PC-3 (cell line): ENCODE data around the gene CCNL2. TPM values are rescaled to one million over a fixed set of nuclear protein-coding genes. Genes with fewer than 3 reads are reported as not detected.

Source experiments
- ATAC-seq: fragments of 200-7000 bp; cut with Tn5 transposase; 2 replicates; pipeline ENCODE4 v1.9.1; 2020; ENCODE audit warnings: mild to moderate bottlenecking, moderate library complexity
- BruUV-seq: library from RNA; stranded (reverse); fragments of 400-500 nt; replicated peaks from 2 replicates; lab custom pipeline; 2021; lab: Mats Ljungman, UMichigan
- CTCF ChIA-PET: fragments of 300-600 bp; sonication (Branson Sonifier 250); formaldehyde crosslinking; loops from one replicate; lab custom pipeline; 2022; ENCODE audit warnings: antibody characterized with exemption; lab: Charles Lee
- POLR2A ChIA-PET: fragments of 300-600 bp; sonication (Branson Sonifier 250); formaldehyde crosslinking; loops from one replicate; lab custom pipeline; 2022; ENCODE audit warnings: antibody characterized with exemption; ENCODE audit not compliant: unreplicated experiment; lab: Charles Lee
- DNase-seq: peaks from one replicate; pipeline ENCODE4 v3.0.0-alpha.2; 2015
- H2AFZ ChIP-seq: fragments of 300-600 bp; sonication (generic); 2 replicates; pipeline ENCODE4 v1.6.0; 2016; ENCODE audit warnings: antibody characterized with exemption, low read length
- H3F3A ChIP-seq: fragments of 300-600 bp; sonication (generic); one replicate; pipeline ENCODE4 v1.6.0; 2017; ENCODE audit warnings: antibody characterized with exemption, low read length, control low read depth, mild to moderate bottlenecking; ENCODE audit not compliant: unreplicated experiment
- H3K27ac ChIP-seq: fragments of 300-600 bp; sonication (generic); 2 replicates; pipeline ENCODE4 v1.5.1; 2016; ENCODE audit warnings: mild to moderate bottlenecking, low read length
- H3K27me3 ChIP-seq: fragments of 300-600 bp; sonication (generic); 2 replicates; pipeline ENCODE4 v1.6.1; 2016; ENCODE audit warnings: low read length, mixed read lengths
- H3K36me3 ChIP-seq: fragments of 300-600 bp; sonication (generic); 2 replicates; pipeline ENCODE4 v1.6.1; 2016; ENCODE audit warnings: low read depth, mixed run types, low read length, mixed read lengths
- H3K4me1 ChIP-seq: fragments of 300-600 bp; sonication (generic); 2 replicates; pipeline ENCODE4 v1.5.1; 2016; ENCODE audit warnings: low read length; ENCODE audit not compliant: insufficient read depth
- H3K4me2 ChIP-seq: fragments of 300-600 bp; sonication (generic); 2 replicates; pipeline ENCODE4 v1.6.0; 2016; ENCODE audit warnings: low read length
- H3K4me3 ChIP-seq: fragments of 300-600 bp; sonication (generic); 2 replicates; pipeline ENCODE4 v1.5.1; 2016; ENCODE audit warnings: mild to moderate bottlenecking, low read length, mixed read lengths
- H3K79me2 ChIP-seq: fragments of 300-600 bp; sonication (generic); 2 replicates; pipeline ENCODE4 v1.6.1; 2017; ENCODE audit warnings: low read length, mixed read lengths
- H3K9ac ChIP-seq: fragments of 300-600 bp; sonication (generic); 2 replicates; pipeline ENCODE4 v1.6.0; 2016; ENCODE audit warnings: mild to moderate bottlenecking, low read length
- H3K9me2 ChIP-seq: fragments of 300-600 bp; sonication (generic); replicated peaks from 2 replicates; pipeline ENCODE4 v1.6.1; 2016; ENCODE audit warnings: mixed run types, low read length, mixed read lengths
- H3K9me3 ChIP-seq: fragments of 300-600 bp; sonication (generic); 2 replicates; pipeline ENCODE4 v1.6.1; 2016; ENCODE audit warnings: low read length, mixed read lengths
- H4K20me1 ChIP-seq: fragments of 300-600 bp; sonication (generic); 2 replicates; pipeline ENCODE4 v1.6.1; 2016; ENCODE audit warnings: low read length, mixed read lengths
- EZH2 ChIP-seq: fragments of 300-600 bp; sonication (generic); IDR thresholded peaks from one replicate; pipeline ENCODE4 v1.6.1; 2017; ENCODE audit warnings: antibody characterized with exemption, mild to moderate bottlenecking, low read length; ENCODE audit not compliant: unreplicated experiment
- EZH2phosphoT487 ChIP-seq: fragments of 300-600 bp; sonication (generic); IDR thresholded peaks from 2 replicates; pipeline ENCODE4 v1.6.1; 2018; ENCODE audit warnings: mild to moderate bottlenecking, antibody characterized with exemption, low read length, borderline replicate concordance
- intact Hi-C: fragments of 100-400 bp; cut with micrococcal nuclease; formaldehyde crosslinking; loops from 2 replicates; pipeline ENCODE4 v1.9.0; 2023
- total RNA-seq: library from RNA; depleted of rRNA; stranded (reverse); fragments of >200 nt; gene quantifications from 2 replicates; pipeline ENCODE4 v1.2.3, GENCODE V29; 2014
- TF ChIP-seq, protein P1 (sequence below): fragments of 300-600 bp; sonication (generic); conservative IDR thresholded peaks from 2 replicates; pipeline ENCODE4 v1.5.1; 2017; ENCODE audit warnings: antibody characterized with exemption, low read depth, mild to moderate bottlenecking, low read length

CCNL2 gene
- total RNA-seq, 1 experiment from 2014 or later, result 385 TPM

DNA sequence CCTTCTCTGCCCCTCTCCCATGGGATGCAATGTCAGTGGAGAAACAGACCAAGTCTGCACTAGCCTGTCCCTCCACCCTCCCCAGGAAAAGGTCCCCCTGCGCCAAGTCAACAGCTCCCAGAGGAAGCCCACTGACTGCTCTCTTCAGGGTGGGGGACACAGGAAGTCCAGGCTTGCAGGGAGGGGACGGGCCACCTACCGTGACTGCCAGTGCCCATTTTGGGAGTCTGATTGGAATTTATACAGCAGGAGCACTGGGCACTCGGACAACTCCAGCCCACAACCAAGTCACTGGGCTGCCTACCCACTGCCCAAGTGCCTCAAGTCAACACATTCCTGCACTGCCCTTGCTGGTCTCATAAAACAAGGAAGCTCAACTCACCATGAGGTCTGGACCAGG is 6.1 kb downstream of the CCNL2 start:
- POLR2A ChIA-PET, result no interaction called here
- H4K20me1 ChIP-seq, result 0 out of 2 replicates have a peak, but pooled peaks cover 11% of the 10 kb centered on the region
- no peak overlapping the region for H3K9ac ChIP-seq
- peaks cover 72% of the 10 kb centered on the region for H3K79me2 ChIP-seq
- no peak overlapping the region for H2AFZ ChIP-seq
- intact Hi-C loops, result no loop called here
- no peak overlapping the region for H3K4me3 ChIP-seq
- no peaks in the 10 kb centered on the region for H3F3A ChIP-seq
- no peaks in the 10 kb centered on the region for H3K27me3 ChIP-seq
- peaks cover 10% of the 10 kb centered on the region for H3K4me1 ChIP-seq
- H3K36me3 ChIP-seq, result peaks cover 84% of the 10 kb centered on the region
- TF ChIP-seq, protein P1, sequence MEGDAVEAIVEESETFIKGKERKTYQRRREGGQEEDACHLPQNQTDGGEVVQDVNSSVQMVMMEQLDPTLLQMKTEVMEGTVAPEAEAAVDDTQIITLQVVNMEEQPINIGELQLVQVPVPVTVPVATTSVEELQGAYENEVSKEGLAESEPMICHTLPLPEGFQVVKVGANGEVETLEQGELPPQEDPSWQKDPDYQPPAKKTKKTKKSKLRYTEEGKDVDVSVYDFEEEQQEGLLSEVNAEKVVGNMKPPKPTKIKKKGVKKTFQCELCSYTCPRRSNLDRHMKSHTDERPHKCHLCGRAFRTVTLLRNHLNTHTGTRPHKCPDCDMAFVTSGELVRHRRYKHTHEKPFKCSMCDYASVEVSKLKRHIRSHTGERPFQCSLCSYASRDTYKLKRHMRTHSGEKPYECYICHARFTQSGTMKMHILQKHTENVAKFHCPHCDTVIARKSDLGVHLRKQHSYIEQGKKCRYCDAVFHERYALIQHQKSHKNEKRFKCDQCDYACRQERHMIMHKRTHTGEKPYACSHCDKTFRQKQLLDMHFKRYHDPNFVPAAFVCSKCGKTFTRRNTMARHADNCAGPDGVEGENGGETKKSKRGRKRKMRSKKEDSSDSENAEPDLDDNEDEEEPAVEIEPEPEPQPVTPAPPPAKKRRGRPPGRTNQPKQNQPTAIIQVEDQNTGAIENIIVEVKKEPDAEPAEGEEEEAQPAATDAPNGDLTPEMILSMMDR, result no peak
- TF ChIP-seq EZH2 (no peak), EZH2phosphoT487 (no peak)
- H3K9me2 ChIP-seq, result no peaks in the 10 kb centered on the region
- H3K4me2 ChIP-seq, result no peak overlapping the region
- ATAC-seq (no peak), DNase-seq (no peak)
- BruUV-seq, result no TSS peak
- CTCF ChIA-PET, result no interaction called here
- no peak overlapping the region for H3K27ac ChIP-seq
- H3K9me3 ChIP-seq, result no peaks in the 10 kb centered on the region

DNA sequence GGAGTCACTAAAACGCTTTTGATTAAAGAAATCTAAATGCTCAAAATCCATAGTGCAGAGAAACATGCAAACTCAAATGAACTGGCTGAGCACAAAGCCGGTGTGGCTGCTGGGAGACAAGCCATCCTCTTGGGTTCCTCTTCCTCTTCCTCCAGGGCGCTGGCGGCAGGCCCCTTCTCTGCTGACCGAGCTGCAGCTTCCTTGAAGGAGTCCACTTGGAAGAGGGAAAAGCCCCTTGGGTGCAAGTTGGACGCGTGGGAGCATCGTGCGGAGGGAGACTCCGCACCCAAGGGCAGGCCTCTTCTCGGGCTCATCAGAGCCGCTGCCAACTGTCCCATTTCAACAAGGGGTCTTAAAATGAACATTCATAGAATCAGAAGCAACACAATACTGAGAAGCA is 7.9 kb downstream of the CCNL2 start:
- Histone ChIP-seq H3F3A (no peaks in the 10 kb centered on the region), H3K9me2 (no peaks in the 10 kb centered on the region), H3K4me1 (no peaks in the 10 kb centered on the region), H3K4me3 (no peak overlapping the region), H4K20me1 (0 out of 2 replicates have a peak, but pooled peaks cover 11% of the 10 kb centered on the region), H3K36me3 (peaks cover 90% of the 10 kb centered on the region), H3K79me2 (peaks cover 71% of the 10 kb centered on the region), H3K4me2 (no peak overlapping the region), H3K27me3 (no peaks in the 10 kb centered on the region), H2AFZ (no peak overlapping the region), H3K9ac (no peak overlapping the region), H3K9me3 (no peaks in the 10 kb centered on the region), H3K27ac (no peak overlapping the region)
- intact Hi-C loops, result no loop called here
- no TSS peak for BruUV-seq
- POLR2A ChIA-PET, result no interaction called here
- DNase-seq, result no peak
- CTCF ChIA-PET, result no interaction called here
- no peak for ATAC-seq
- TF ChIP-seq EZH2phosphoT487, result no peak

DNA sequence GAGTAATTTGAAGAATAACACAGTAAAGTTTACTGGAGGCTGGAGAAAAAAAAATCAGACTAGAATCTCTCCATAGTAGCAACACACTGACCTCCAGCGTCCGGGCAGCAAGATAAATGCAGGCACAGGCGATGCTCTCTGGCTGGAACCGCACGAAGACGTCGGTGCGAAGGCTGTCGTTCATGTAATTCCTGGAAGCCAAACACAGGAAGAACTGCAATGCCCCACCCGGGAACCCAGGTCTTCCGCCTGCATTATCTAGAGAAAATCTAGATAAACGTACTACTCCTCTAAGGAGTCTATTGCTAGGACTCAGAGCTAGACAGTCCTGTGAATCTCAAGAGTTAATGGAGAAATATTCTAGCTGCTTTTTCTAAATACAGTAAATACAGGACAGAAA is 8.5 kb downstream of the CCNL2 start:
- ATAC-seq (no peak), DNase-seq (no peak)
- H2AFZ ChIP-seq, result no peak overlapping the region
- H4K20me1 ChIP-seq, result 0 out of 2 replicates have a peak, but pooled peaks cover 11% of the 10 kb centered on the region
- TF ChIP-seq EZH2phosphoT487, result no peak
- TF ChIP-seq EZH2, result no peak
- TF ChIP-seq, protein P1, result no peak
- H3F3A ChIP-seq, result no peaks in the 10 kb centered on the region
- H3K9me2 ChIP-seq, result no peaks in the 10 kb centered on the region
- no peak overlapping the region for H3K4me3 ChIP-seq
- no peak overlapping the region for H3K9ac ChIP-seq
- no peaks in the 10 kb centered on the region for H3K9me3 ChIP-seq
- ChIA-PET CTCF (no interaction called here), POLR2A (no interaction called here)
- intact Hi-C loops, result no loop called here
- BruUV-seq, result TSS peak; percentile 21
- H3K27ac ChIP-seq, result no peak overlapping the region
- H3K27me3 ChIP-seq, result no peaks in the 10 kb centered on the region
- peaks cover 94% of the 10 kb centered on the region for H3K36me3 ChIP-seq
- peaks cover 74% of the 10 kb centered on the region for H3K79me2 ChIP-seq
- H3K4me2 ChIP-seq, result no peak overlapping the region
- no peaks in the 10 kb centered on the region for H3K4me1 ChIP-seq
